H9 (cell line): ENCODE data around the gene XPR1. TPM values are rescaled to one million over a fixed set of nuclear protein-coding genes. Genes with fewer than 3 reads are reported as not detected.
A peak's percentile ranks its signal among the peaks of the same experiment; 100 is the strongest.

Source experiments
- DNase-seq: peaks from one replicate; pipeline ENCODE4 v3.0.0-alpha.2; 2017
- H2AFZ ChIP-seq: one replicate; pipeline ENCODE4 v1.6.1; 2013; ENCODE audit warnings: mild to moderate bottlenecking, low read length, control low read depth, moderate library complexity
- H2AK5ac ChIP-seq: 2 replicates; pipeline ENCODE4 v1.6.1; 2013; ENCODE audit warnings: low read length, control low read depth, mixed read lengths; ENCODE audit not compliant: insufficient read length
- H2BK120ac ChIP-seq: one replicate; pipeline ENCODE4 v1.6.1; 2013; ENCODE audit warnings: low read depth, mild to moderate bottlenecking, low read length, control low read depth, inconsistent platforms; ENCODE audit not compliant: poor library complexity, severe bottlenecking
- H2BK12ac ChIP-seq: 2 replicates; pipeline ENCODE4 v1.6.1; 2013; ENCODE audit warnings: low read length, control low read depth, mixed read lengths, low read depth; ENCODE audit not compliant: insufficient read length
- H2BK15ac ChIP-seq: 2 replicates; pipeline ENCODE4 v1.6.1; 2013; ENCODE audit warnings: low read depth, low read length, control low read depth
- H2BK20ac ChIP-seq: one replicate; pipeline ENCODE4 v1.6.1; 2013; ENCODE audit warnings: low read depth, mild to moderate bottlenecking, low read length, control low read depth, inconsistent platforms; ENCODE audit not compliant: poor library complexity, severe bottlenecking
- H2BK5ac ChIP-seq: 2 replicates; pipeline ENCODE4 v1.6.1; 2013; ENCODE audit warnings: low read length, control low read depth, mixed read lengths; ENCODE audit not compliant: insufficient read length
- H3K14ac ChIP-seq: 2 replicates; pipeline ENCODE4 v1.6.1; 2013; ENCODE audit warnings: low read length, control low read depth; ENCODE audit not compliant: insufficient read depth
- H3K18ac ChIP-seq: 2 replicates; pipeline ENCODE4 v1.6.1; 2013; ENCODE audit warnings: low read depth, mild to moderate bottlenecking, mixed read lengths, low read length, control low read depth; ENCODE audit not compliant: insufficient read length
- H3K23ac ChIP-seq: 2 replicates; pipeline ENCODE4 v1.6.1; 2013; ENCODE audit warnings: low read length, control low read depth, mixed read lengths, low read depth; ENCODE audit not compliant: insufficient read length
- H3K23me2 ChIP-seq: 2 replicates; pipeline ENCODE4 v1.6.1; 2013; ENCODE audit warnings: low read depth, mild to moderate bottlenecking, mixed read lengths, low read length, control low read depth; ENCODE audit not compliant: insufficient read length, poor library complexity, severe bottlenecking
- H3K27ac ChIP-seq: 2 replicates; pipeline ENCODE4 v1.5.1; 2013; ENCODE audit warnings: low read length, control low read depth, mixed read lengths, low read depth; ENCODE audit not compliant: insufficient read length
- H3K27me3 ChIP-seq: 2 replicates; pipeline ENCODE4 v1.6.1; 2013; ENCODE audit warnings: low read length, control low read depth, inconsistent platforms; ENCODE audit not compliant: insufficient read depth
- H3K4ac ChIP-seq: 2 replicates; pipeline ENCODE4 v1.6.1; 2013; ENCODE audit warnings: low read depth, mild to moderate bottlenecking, control low read depth, inconsistent platforms, low read length, moderate library complexity
- H3K4me1 ChIP-seq: 2 replicates; pipeline ENCODE4 v1.6.1; 2013; ENCODE audit warnings: low read length, control low read depth, inconsistent platforms; ENCODE audit not compliant: insufficient read depth
- H3K4me2 ChIP-seq: 2 replicates; pipeline ENCODE4 v1.6.1; 2013; ENCODE audit warnings: low read length, control low read depth, mixed read lengths; ENCODE audit not compliant: insufficient read length, insufficient read depth
- H3K56ac ChIP-seq: 2 replicates; pipeline ENCODE4 v1.6.1; 2013; ENCODE audit warnings: low read depth, mild to moderate bottlenecking, mixed read lengths, low read length, control low read depth; ENCODE audit not compliant: insufficient read length
- H3K79me1 ChIP-seq: 2 replicates; pipeline ENCODE4 v1.6.1; 2013; ENCODE audit warnings: low read depth, mild to moderate bottlenecking, moderate library complexity, low read length, control low read depth, inconsistent platforms; ENCODE audit not compliant: insufficient read depth, poor library complexity, severe bottlenecking
- H3K79me2 ChIP-seq: 2 replicates; pipeline ENCODE4 v1.6.1; 2013; ENCODE audit warnings: low read length, control low read depth, inconsistent platforms; ENCODE audit not compliant: insufficient read depth
- H3K9ac ChIP-seq: 2 replicates; pipeline ENCODE4 v1.6.1; 2013; ENCODE audit warnings: low read length, control low read depth, mixed read lengths; ENCODE audit not compliant: insufficient read length; ENCODE audit errors: extremely low read depth
- H3K9me3 ChIP-seq: one replicate; pipeline ENCODE4 v1.6.1; 2013; ENCODE audit warnings: low read depth, low read length, inconsistent platforms; ENCODE audit not compliant: control insufficient read depth
- H3T11ph ChIP-seq: one replicate; pipeline ENCODE4 v1.6.1; 2013; ENCODE audit warnings: mild to moderate bottlenecking, low read length, control low read depth, inconsistent platforms
- H4K20me1 ChIP-seq: one replicate; pipeline ENCODE4 v1.6.1; 2013; ENCODE audit not compliant: control insufficient read depth, insufficient read length, insufficient read depth
- H4K5ac ChIP-seq: 2 replicates; pipeline ENCODE4 v1.6.1; 2013; ENCODE audit warnings: low read depth, mild to moderate bottlenecking, mixed read lengths, low read length, control low read depth; ENCODE audit not compliant: insufficient read length
- H4K8ac ChIP-seq: replicated peaks from 2 replicates; pipeline ENCODE4 v1.6.1; 2013; ENCODE audit warnings: low read length, control low read depth, mixed read lengths, low read depth; ENCODE audit not compliant: insufficient read length
- H4K91ac ChIP-seq: 2 replicates; pipeline ENCODE4 v1.6.1; 2013; ENCODE audit warnings: low read depth, mild to moderate bottlenecking, moderate library complexity, mixed read lengths, low read length, control low read depth; ENCODE audit not compliant: insufficient read length
- H3K27ac Mint-ChIP-seq, 3 experiments: 2 replicates in 2 of 3; 3 replicates in 1 of 3; pipeline ENCODE4 v1.8.0; 2020 to 2021; ENCODE audit warnings: mixed read lengths in 3 of 3, mild to moderate bottlenecking in 1 of 3, moderate library complexity in 1 of 3
- H3K27me3 Mint-ChIP-seq: 2 replicates; pipeline ENCODE4 v1.8.0; 2021; ENCODE audit warnings: low read depth, mild to moderate bottlenecking, moderate library complexity, mixed read lengths
- H3K36me3 Mint-ChIP-seq, 3 experiments: 2 replicates in 2 of 3; 3 replicates in 1 of 3; pipeline ENCODE4 v1.8.0; 2020 to 2021; ENCODE audit warnings: low read depth in 3 of 3, mixed read lengths in 3 of 3; ENCODE audit not compliant: insufficient read depth in 1 of 3
- H3K4me1 Mint-ChIP-seq, 2 experiments: 2 replicates each; pipeline ENCODE4 v1.8.0; 2020; ENCODE audit warnings: mixed read lengths in 2 of 2
- H3K4me3 Mint-ChIP-seq, 2 experiments: 2 replicates in 1 of 2; 3 replicates in 1 of 2; pipeline ENCODE4 v1.8.0; 2020 to 2021; ENCODE audit warnings: mild to moderate bottlenecking in 2 of 2, mixed read lengths in 2 of 2, moderate library complexity in 1 of 2
- H3K9me3 Mint-ChIP-seq, 2 experiments: 2 replicates in 1 of 2; 3 replicates in 1 of 2; pipeline ENCODE4 v1.8.0; 2020; ENCODE audit warnings: mild to moderate bottlenecking in 2 of 2, mixed read lengths in 2 of 2, moderate library complexity in 1 of 2
- CTCF ChIP-seq: fragments of 200-600 bp; sonication (generic); conservative IDR thresholded peaks from 3 replicates; pipeline ENCODE4 v1.8.0; 2021; ENCODE audit warnings: antibody characterized with exemption, mild to moderate bottlenecking
- WGBS: extraction: QIAGEN DNeasy Blood & Tissue Kit; methylation state at CpG from one replicate; pipeline ENCODE4 v1.1.7; 2013; ENCODE audit warnings: missing lambda C conversion rate, low lambda C conversion rate, mixed read lengths; ENCODE audit not compliant: insufficient read length; ENCODE audit errors: extremely low coverage; 5-methylcytosine and 5-hydroxymethylcytosine counted together
- total RNA-seq: library from RNA; stranded (reverse); gene quantifications from 2 replicates; pipeline ENCODE4 v1.2.1, GENCODE V29; 2021

XPR1 gene
- total RNA-seq, 1 experiment from 2014 or later, result 34.1 TPM

- H4K91ac ChIP-seq, result no peak overlapping the region
- no peak overlapping the region for H4K8ac ChIP-seq
- no peaks in the 10 kb centered on the region; a peak in 1 of 7 replicates for H3K36me3 Mint-ChIP-seq
- no peak overlapping the region for H2BK12ac ChIP-seq
- no peak overlapping the region for H3K4me3 Mint-ChIP-seq
- H3K79me1 ChIP-seq, result no peaks in the 10 kb centered on the region
- H2AK5ac ChIP-seq, result no peak overlapping the region
- no peak overlapping the region for H3K18ac ChIP-seq
- H2BK15ac ChIP-seq, result no peak overlapping the region
- H3K23me2 ChIP-seq, result no peaks in the 10 kb centered on the region
- H3K4ac ChIP-seq, result no peak overlapping the region
- H3K56ac ChIP-seq, result no peak overlapping the region
- H3K79me2 ChIP-seq, result no peaks in the 10 kb centered on the region
- H3K4me2 ChIP-seq, result no peak overlapping the region
- peak overlapping the region; percentile 26; the same call in 1 of the 2 replicates for H3K14ac ChIP-seq
- H3K23ac ChIP-seq, result no peak overlapping the region
- H3K9ac ChIP-seq, result no peak overlapping the region
- H3K4me1 Mint-ChIP-seq, result peaks cover 14 to 25% of the 10 kb centered on the region in 2 experiments
- WGBS, result no CpG with 5 or more reads among the region's 7 CpGs
- H3T11ph ChIP-seq, result no peak overlapping the region
- H3K27me3 Mint-ChIP-seq, result peaks cover 5% of the 10 kb centered on the region
- no peak overlapping the region for H3K27ac ChIP-seq
- no peaks in the 10 kb centered on the region for H4K20me1 ChIP-seq
- no peak for DNase-seq
- H4K5ac ChIP-seq, result no peak overlapping the region
- no peaks in the 10 kb centered on the region for H3K9me3 ChIP-seq
- no peak for TF ChIP-seq CTCF
- no peak overlapping the region for H3K27ac Mint-ChIP-seq
- H2AFZ ChIP-seq, result no peak overlapping the region
- H2BK5ac ChIP-seq, result no peak overlapping the region
- H3K27me3 ChIP-seq, result no peaks in the 10 kb centered on the region
- H2BK20ac ChIP-seq, result no peak overlapping the region
- peaks cover 5% of the 10 kb centered on the region; the same call in 1 of the 2 replicates for H3K4me1 ChIP-seq
- H3K9me3 Mint-ChIP-seq, result no peaks in the 10 kb centered on the region; a peak in 1 of 5 replicates
- H2BK120ac ChIP-seq, result no peak overlapping the region
Observed at GRCh38 chr1:180899262-180899661, 267.4 kb downstream of the XPR1 start.
